DMS 273 treated with DMSO at 0.1 percent for 48 hours (cell line): ENCODE data around the gene WWOX.

Source experiments
- DNase-seq: peaks from one replicate; lab custom pipeline; 2025; lab: John Stamatoyannopoulos, UW

WWOX gene

DNA sequence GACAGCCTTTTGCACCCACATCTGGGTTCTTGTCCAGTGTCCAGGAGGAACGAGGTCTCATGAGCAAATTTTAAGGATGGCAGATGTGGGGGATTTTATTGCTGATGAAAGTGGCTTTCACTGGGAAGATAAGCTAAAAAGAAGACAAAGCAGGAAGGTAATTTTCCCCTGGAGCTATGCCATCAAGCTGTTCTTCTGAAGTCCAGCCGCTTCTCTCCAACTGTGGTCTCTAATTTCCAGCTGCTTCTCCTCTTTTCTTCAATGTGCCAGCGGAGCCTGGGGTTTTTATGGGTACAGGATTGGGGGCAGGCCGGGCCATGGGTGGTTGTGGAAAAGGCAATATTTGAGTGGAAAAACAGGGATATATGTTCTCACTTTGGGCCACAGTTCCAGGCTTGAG is 430.8 kb downstream of the WWOX start:
- peak; percentile 27 for DNase-seq

DNA sequence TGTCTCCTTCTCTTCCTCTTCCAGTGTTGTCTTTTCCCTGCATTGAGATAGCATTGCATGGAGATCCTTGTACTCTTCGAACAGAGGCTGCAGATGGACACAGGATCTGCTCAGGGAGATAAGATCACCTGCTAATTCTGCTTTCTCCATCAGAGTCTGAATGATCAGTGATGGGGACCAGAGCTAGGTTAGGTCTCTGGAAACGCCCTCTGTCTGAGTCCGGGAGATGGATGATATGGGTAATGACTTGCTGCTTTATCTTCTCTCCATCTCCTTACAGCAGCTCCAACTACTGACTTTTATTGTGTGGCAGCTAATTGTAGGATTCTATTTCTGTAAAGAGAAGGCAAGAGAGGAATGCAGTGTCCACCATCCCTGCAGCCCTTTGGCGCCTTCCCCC is 435.6 kb downstream of the WWOX start:
- DNase-seq = no peak

DNA sequence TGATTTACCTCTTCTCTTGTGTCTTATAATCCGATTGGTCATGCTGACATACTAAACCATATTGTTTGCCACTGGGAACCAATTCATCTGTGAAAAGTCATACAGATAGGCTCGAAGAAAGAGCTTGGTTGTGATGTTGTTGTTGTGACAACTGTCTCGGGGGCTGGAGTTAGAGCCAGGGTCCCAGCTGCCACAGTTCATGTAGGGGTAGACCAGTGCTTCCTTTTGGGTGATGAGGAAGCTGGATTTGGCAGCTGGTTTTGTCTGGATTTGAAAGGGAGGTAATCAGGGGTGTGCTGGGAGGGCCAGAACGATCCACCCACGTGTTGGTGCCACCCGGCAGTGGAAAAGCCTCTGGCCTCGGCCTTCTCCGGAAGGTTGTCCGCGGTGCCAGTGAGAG is 438.1 kb downstream of the WWOX start:
- DNase-seq = no peak

DNA sequence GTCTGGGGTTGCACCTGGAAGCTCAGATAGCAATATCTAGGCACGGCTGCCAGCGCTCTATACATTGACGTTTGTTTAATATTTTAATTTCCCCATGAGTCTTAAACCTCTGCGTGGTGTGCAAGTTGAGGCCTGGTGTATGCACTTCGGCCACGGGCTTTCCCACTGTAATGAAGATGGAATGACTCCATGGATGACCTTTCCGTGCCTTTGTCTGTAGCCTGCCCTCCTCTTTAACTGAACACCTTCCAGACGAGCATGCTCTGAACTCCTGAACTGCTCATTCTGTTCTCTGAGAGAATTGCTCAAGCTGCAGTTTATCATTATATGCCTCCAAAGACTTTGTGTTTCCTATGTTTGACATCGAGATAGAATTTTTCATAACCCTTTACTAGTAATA is 438.8 kb downstream of the WWOX start:
- DNase-seq = no peak

DNA sequence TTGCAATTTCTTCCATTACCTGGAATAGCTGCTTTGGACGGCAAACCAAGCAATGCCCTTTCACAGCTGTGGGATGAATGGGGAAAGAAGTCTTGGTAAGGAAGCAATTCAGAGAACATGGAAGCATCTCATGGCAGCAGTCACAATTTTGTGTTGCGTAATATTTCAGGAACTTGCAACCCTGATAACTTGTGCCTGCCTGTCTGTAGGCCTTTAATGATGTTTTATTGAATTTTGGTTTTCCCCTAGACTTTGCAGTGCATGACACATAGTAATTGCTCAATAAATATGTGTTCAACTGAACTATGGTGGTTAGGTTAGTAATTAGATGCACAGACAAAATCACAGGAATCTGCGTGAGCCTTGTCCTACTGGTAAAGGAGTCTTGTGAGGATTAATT is 439.5 kb downstream of the WWOX start:
- no peak for DNase-seq

DNA sequence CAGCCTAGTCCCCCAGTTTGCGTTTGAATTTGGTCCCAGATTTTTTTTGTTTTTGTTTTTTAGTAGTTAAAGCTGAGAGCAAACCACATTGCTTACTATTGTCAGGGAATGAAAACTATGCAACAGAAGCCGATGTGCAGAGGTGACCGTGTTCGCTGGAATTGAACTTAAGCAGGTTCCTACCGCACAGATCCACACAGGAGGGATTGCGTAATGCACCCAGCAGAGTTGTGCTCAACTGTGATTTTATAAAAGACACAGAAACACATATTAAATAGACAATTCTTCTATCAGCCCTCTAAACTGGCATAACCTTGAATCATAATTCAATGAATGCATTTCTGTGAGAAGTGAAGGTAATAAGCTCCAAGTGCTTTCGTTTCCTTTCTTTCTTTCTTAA is 443.0 kb downstream of the WWOX start:
- no peak for DNase-seq

DNA sequence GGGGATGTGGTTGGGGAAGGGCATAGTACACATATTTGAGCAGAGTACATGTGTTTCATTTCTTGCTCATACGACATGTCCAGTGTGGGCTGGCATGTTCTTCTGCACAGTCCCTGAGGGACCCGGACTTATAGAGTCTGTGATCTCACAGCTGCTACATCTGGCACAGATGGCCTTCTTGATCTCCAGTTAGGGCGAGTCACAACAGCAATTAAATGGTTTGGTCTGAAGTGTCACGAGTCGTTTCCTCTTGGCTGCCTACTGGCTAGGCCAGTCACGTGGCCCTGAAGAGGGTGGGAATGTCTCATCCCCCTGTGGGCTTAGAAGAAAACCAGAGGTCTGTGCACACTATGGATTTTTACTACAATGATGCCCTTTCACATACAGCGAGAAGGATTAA is 443.6 kb downstream of the WWOX start:
- peak; percentile 28 for DNase-seq

DNA sequence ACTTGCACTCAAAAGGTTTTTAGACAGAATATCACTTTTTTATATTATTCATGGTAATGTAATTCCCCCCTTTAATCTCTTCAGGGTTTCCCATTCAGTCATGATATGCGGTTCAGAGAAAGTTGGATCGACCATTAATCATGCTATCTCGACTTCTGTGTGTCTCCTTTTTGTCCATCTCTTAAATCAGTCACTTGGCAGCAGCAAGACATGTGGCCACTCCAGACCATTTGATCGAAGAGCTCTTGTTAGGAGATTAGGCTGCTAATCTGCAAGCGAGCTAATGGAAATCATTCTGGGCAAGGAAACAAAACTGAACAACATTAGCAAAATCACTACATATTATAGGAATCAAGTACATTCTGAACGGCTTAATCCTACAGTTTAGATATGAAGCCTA is 449.9 kb downstream of the WWOX start:
- no peak for DNase-seq

DNA sequence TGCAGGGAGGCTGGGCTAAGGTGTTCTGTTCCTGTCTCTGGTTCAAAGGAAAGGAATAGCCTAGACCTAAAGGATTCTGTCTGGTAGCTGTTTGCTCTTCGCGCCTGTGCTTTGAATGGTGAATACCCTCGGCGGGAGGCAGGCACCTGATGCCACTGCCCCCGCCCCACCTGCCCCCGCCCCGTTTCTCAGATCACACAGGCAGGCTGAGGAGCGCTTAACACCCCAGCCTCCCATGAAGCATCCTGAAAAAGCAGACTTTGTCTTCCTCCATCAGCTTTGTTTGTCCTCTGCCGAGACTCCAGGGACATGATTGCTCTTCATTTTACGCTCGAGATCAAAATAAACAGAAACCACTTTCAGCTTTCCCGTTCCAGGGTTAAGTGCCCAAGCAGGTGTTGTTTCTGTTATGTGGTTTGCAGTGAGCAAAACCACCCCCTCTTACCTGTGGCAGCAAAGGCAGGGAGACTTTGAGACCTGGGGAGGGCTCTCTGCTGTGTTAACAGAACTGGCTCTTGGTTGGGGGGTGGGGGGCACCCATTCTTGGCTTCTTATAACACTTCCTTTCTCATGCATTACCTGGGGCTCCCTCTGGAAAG is 452.1 kb downstream of the WWOX start:
- no peak for DNase-seq

DNA sequence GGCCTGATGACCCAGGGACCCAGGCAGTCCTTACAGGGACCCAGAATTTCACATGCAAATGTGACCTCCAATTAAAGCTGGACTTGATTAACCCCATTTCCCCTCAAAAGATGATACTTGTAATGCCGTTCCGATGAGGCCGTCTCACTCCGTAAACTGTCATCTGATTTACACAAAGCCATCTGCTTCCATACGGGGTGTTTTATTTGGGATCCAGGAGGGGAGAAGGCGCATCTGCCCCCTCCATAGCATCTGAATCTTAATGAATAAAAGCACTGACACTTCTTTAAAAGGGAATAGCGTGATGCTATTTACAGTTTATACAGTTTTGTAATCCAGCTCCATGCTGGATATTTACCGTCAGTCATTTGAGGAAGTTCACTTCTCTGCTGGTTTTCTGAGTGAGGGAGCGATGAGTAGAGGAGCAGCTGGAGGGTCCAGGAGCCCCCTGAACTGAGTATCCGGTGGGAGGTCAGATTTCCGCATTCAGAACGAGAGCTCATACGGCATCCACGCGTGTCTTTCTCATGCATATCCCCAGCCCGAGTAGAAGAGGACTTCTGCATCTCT is 452.7 kb downstream of the WWOX start:
- no peak for DNase-seq

DNA sequence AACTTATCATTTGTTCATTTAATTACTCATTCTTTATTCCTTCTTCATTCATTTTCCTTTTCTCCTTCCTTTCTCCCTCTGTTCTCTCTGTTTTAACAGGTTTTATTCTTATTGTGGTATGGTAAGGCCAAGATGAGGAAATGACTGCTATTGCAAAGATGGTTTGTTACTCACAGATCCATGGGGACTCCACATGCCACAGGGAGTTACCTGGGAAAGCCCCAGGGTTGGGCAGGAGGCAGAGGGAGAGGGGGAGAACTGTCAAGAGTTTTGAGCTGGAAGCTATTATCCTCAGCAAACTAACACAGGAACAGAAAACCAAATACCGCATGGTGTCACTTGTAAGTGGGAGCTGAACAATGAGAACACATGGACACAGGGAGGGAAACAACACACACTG is 453.3 kb downstream of the WWOX start:
- DNase-seq = no peak

DNA sequence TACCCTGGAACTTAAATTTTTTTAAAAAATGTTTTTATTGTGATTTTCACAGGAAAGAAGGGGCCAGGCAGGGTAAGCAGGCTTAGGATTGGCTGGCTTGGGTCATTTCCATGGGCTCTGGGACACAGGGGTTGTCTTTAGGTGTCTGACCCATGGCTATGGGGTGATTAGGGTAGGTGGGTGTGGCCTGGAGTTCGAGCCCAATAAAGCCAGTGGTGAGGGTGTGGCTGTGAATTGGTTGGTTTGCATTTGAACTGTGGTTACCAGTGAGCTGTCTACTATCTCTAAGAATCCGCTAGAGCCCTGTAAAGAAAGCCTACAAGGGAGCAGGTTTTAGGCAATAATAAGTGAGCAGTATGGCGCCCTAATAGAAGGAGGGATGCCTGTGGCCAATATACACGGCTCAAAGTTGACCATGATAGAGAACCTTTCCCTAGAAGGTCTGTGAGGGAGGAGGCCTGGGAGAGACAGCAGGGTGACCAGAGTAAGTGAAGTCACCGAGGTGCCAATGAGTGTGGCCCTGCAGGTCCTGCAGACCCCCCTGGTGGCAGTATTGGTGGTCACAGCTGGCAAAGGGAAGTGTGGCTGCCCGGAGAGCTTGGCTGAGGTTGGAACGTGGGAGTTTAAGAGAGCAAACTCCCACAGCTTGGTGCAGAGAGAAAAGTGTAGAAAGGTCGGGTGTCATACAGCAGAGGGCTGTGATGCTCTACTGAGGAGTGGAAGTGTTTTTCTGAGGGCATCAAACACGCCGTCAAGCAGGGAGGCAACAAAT is 454.0 kb downstream of the WWOX start:
- DNase-seq = no peak

DNA sequence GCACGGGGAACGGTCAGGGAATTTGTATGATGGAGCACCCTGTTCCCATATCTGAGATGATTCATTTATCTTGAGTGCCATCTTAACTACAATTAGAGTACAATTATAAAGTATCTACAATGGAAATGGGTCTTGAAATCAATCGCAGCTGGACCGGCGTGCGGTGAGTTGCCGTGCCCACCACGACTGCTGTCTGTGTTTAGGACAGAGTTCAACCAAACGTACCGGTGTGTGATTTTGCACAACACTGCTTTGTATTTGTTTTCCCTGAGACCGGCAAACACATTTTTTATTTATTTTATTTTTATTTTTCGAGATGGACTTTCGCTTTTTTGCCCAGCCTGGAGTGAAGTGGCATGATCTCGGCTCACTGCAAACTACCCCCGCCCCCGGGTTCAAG is 457.0 kb downstream of the WWOX start:
- DNase-seq = no peak

DNA sequence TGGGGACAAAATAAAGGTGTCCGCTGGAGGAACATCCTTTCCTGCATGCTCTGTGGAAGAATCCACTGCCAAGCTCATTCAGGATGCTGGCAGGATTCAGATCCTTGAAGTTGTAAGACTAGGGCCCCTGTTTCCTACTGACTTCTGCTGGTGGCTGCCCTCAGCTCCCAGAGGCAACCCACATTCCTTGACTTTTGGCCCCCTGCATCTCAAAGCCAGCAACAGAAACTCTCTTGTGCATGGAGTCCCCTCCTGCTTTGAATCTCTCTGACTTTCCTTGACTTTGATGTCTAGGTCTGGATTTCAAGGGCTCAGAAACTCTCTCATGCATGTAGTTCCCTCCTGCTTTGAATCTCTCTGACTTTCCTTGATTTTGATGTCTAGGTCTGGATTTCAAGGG is 461.5 kb downstream of the WWOX start:
- no peak for DNase-seq

DNA sequence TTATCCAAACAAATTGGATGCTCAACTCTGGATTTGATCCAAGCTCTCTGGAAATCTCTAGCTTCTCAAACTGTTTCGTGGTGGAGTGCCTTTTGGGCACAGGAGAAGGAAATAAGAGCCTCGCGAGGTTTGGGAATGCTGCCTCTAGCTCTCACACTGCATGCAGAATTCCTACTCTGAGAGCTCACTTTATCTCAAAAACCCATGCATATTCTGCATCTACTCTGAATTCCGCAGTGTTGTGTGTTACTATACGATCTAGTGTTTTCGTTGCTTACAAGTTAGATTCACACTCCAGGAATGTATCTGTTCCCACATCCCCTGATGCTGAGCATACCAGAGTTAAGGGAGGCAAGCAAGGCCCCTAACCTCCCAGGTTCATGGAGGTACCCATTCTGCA is 462.7 kb downstream of the WWOX start:
- DNase-seq = no peak

DNA sequence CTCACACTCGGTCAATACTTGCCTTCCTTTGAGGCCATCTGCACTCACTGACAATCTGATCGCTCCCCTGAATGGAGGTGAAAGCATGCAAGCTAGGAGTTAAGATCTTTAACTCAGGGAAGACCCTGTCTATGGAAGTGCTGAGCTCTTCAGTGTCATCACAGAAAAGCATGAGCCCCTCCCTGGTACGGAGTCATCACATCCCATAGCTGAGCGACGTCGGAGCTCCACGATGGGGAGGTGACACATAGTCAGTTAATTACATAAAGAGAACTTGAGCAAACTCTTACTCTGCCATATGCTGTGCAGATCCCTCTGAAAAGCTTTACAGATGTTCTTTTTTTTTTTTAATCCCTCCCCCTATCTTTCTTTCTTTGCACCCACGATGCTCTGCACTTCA is 463.2 kb downstream of the WWOX start:
- DNase-seq = no peak

DNA sequence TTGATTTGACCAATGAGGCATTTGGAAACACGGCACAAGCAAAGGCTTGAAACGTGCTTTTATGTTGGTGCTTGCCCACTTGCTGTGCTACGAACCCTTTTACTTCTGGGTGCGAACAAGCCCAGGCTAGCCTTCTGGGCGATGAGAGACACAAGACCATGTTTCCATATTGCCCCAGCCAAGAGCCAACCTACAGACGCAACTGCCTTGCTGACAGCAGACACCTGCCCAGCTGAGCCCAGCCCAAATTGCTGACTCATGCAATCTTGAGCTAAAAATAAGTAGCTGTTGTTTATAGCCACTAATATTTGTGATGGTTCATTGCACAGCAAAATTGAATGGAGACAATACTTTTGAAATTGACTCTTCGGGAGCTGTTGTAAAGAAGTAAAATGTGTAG is 464.5 kb downstream of the WWOX start:
- DNase-seq = peak; percentile 58

DNA sequence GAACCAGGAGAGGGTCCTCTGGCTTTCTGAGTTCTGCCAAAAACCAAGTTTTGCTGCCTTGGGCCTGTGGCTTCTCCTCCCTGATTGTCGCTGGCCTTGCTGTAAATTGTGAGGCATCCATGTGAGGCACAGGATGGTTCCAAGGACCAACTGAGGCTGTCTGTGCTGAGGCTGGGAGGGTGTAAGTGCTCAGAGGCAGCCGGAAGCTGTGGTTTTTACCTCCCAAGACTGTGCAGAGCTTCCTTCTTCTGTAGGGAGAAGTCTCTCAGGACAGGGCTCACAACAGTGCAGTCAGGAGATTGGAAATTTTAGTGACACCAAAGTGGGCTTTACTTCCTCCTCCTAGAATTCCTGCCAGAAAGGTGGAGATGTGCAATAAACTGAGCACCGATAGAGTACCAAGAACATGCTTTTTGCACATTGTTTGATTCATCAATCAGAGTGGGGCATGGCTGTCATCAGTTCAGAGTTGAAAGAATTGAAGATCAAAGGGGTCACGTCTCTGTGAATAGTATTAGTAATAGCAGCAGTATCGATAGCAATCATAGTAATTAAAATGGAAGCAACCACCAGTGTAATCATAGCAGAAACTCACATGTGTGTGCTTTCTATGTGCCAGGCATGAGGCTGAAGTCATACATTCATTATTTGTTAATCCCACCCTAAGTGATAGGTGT is 467.1 kb downstream of the WWOX start:
- DNase-seq = no peak

DNA sequence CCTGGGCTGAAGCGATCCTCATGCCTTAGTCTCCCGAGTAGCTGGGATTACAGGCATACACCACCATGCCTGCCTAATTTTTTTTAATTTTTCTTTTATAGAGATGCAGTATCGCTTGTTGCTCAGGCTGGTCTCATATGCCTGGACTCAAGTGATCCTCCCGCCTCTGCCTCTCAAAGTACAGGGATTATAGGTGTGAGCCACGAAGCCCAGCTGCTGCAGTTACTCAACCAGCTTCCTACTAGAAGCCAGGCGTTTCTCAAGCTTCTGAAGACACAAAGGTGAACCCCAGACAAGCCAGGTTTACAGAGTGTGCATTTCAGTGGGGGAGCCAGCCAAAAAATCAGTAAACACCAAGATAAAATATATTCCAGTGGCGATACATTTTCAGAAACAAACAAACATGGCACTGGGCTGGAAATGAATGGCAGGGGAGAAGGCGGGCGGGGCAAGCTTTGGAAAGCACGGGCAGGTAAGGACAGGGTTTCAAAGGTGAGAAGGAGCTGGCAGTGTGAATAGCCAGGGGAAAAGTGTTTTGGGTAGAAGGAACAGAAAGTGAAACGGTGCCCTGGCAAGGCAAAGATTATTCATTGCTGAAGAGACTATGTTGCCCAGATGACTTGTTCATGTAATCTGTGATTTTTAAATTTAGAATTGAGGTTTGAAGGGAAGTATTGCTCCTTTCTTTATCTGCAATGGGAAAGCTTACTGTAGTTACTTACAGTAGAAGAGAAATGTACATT is 471.1 kb downstream of the WWOX start:
- DNase-seq = no peak

DNA sequence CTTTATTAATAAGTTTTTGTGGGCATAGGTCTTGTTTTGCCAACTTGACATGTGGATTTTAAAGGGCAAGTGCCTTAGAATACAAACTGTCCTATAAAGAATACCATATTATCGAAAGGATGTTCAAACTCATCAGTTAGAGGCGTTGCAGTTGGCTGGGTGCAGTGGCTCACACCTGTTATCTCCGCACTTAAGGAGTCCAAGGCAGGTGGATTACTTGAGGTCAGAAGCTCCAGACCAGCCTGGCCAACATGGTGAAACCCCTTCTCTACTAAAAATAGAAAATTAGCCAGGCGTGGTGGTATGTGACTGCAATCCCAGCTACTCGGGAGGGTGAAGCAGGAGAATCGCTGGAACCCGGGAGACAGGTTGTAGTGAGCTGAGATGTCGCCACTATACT is 472.0 kb downstream of the WWOX start:
- no peak for DNase-seq

DNA sequence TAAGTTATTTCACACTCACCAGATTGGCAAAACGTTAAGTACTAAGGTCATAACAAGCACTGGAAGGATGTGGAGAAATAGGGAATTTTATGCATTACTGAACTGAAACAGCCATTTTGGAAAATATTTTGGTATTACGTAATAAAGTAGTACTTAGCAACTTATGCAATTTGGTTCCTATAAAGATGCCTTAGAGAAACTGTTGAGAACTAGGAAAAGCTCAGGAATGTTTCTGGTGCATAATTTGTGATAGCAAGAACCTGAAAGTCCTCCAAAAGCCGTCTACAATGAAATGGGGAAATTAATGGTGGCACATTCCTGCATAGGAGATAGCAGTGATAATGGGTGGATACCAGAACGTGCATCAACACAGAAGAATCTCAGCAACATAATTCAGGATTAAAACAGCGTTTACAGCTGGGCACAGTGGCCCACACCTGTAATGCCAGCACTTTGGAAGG is 472.5 kb downstream of the WWOX start:
- DNase-seq = no peak

DNA sequence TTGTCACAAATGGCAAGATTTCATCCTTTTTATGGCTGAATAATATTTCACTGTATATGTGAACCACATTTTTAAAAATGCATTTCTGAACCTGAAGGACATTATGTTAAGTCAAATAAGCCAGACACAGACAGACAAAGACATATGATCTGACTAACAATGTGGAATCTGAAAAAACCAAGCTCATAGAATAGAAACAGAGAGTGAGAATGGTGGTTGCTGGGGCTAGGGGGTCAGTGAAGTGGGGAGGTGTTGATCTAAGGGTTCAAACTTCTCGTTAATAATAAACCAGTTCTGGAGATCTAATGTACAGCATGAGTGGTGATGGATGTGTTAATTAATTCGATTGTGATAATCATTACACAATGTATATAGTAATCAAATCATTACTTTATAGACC is 475.1 kb downstream of the WWOX start:
- DNase-seq = no peak
